HepG2 (cell line): Measurements from ENCODE around the gene RPS8. TPM values are rescaled to one million over a fixed set of nuclear protein-coding genes. Genes with fewer than 3 reads are reported as not detected.

Source experiments
- ATAC-seq: fragments of 200-7000 bp; cut with Tn5 transposase; 3 replicates; pipeline ENCODE4 v1.9.1; 2020; ENCODE audit warnings: mild to moderate bottlenecking, moderate library complexity
- BruUV-seq: library from RNA; stranded (reverse); fragments of 400-500 nt; replicated peaks from 2 replicates; lab custom pipeline; 2021; lab: Mats Ljungman, UMichigan
- CTCF ChIA-PET: fragments of 300-600 bp; formaldehyde crosslinking; extraction: SDS; loops from one replicate; lab custom pipeline; 2021; ENCODE audit warnings: low total read pairs, inconsistent platforms, low intra/inter-chr PET ratio; lab: Yijun Ruan, JAX
- POLR2A ChIA-PET: fragments of 350-600 bp; sonication (Branson Sonifier 250); formaldehyde crosslinking; loops from one replicate; lab custom pipeline; 2020; ENCODE audit warnings: antibody characterized with exemption, inconsistent platforms; lab: Yijun Ruan, JAX
- DNase-seq: peaks from one replicate; pipeline ENCODE4 v3.0.0-alpha.2; 2015; ENCODE audit warnings: low spot score
- FAIRE-seq: peaks from 3 replicates; lab custom pipeline; 2011; peaks lifted over from hg19 to GRCh38; lab: Jason Lieb, UNC
- H2AFZ ChIP-seq: one replicate; pipeline ENCODE4 v1.6.1; 2011; ENCODE audit warnings: low read length, inconsistent platforms
- H3K27ac ChIP-seq: fragments of 300-600 bp; 3 replicates; pipeline ENCODE4 v1.8.0; 2011; ENCODE audit warnings: mixed run types, mild to moderate bottlenecking, mixed read lengths, low read length, inconsistent platforms; ENCODE audit not compliant: insufficient read depth; ENCODE audit errors: extremely low read length
- H3K27me3 ChIP-seq, 2 experiments: fragments of 200-600 bp in 1 of 2; 2 replicates in 1 of 2; 3 replicates in 1 of 2; pipeline versions ENCODE4 v1.6.0 to v1.8.0; 2011; ENCODE audit warnings: low read length in 2 of 2, mild to moderate bottlenecking in 2 of 2, moderate library complexity in 2 of 2, inconsistent platforms in 1 of 2; ENCODE audit not compliant: insufficient read depth in 2 of 2, control insufficient read depth in 1 of 2
- H3K36me3 ChIP-seq, 2 experiments: fragments of 200-600 bp in 1 of 2; replicated peaks in 1 of 2; 2 replicates in 1 of 2; 3 replicates in 1 of 2; pipeline versions ENCODE4 v1.5.1 to v1.8.0; 2011; ENCODE audit warnings: low read length in 2 of 2, inconsistent platforms in 1 of 2; ENCODE audit not compliant: insufficient read depth in 2 of 2, control insufficient read depth in 1 of 2
- H3K4me1 ChIP-seq: 2 replicates; pipeline ENCODE4 v1.5.1; 2012; ENCODE audit warnings: low read length, inconsistent platforms; ENCODE audit not compliant: insufficient read depth
- H3K4me2 ChIP-seq: 2 replicates; pipeline ENCODE4 v1.6.0; 2011; ENCODE audit warnings: low read depth, low read length, inconsistent platforms
- H3K4me3 ChIP-seq, 3 experiments: fragments of 200-600 bp in 1 of 3; sonication (generic), shearing (Covaris generic) in 1 of 3; replicated peaks in 1 of 3; 2 replicates each; pipeline ENCODE4 v1.5.1; 2011 to 2016; ENCODE audit warnings: low read length in 3 of 3, inconsistent platforms in 2 of 3, low read depth in 2 of 3, mild to moderate bottlenecking in 2 of 3, control low read depth in 1 of 3, mixed read lengths in 1 of 3; ENCODE audit not compliant: insufficient read depth in 1 of 3
- H3K79me2 ChIP-seq: one replicate; pipeline ENCODE4 v1.6.1; 2011; ENCODE audit warnings: low read length, inconsistent platforms; ENCODE audit not compliant: insufficient read depth
- H3K9ac ChIP-seq: 2 replicates; pipeline ENCODE4 v1.6.0; 2011; ENCODE audit warnings: mild to moderate bottlenecking, low read depth, low read length, inconsistent platforms; ENCODE audit not compliant: insufficient read depth
- H3K9me3 ChIP-seq: 2 replicates; pipeline ENCODE4 v1.5.1; 2012; ENCODE audit warnings: mild to moderate bottlenecking, low read length
- H4K20me1 ChIP-seq: 2 replicates; pipeline ENCODE4 v1.6.0; 2011; ENCODE audit warnings: inconsistent platforms, mild to moderate bottlenecking, low read length, moderate library complexity; ENCODE audit not compliant: insufficient read depth
- HOXD1 ChIP-seq: sonication (generic); formaldehyde crosslinking; IDR thresholded peaks from 2 replicates; pipeline ENCODE4 v1.5.0; 2020; ENCODE audit warnings: missing genetic modification reagents
- JDP2 ChIP-seq: sonication (generic); formaldehyde crosslinking; IDR thresholded peaks from 2 replicates; pipeline ENCODE4 v1.8.1; 2022; ENCODE audit warnings: missing genetic modification reagents, borderline replicate concordance
- PAF1 ChIP-seq: IDR thresholded peaks from 2 replicates; pipeline ENCODE4 v1.6.1; 2016; ENCODE audit warnings: missing genetic modification reagents, missing compliant biosample characterization
- POLR2A ChIP-seq, 2 experiments: IDR thresholded peaks; 2 replicates each; pipeline ENCODE4 v1.6.1; 2011; ENCODE audit warnings: low read depth in 2 of 2, low read length in 2 of 2, mild to moderate bottlenecking in 1 of 2, moderate library complexity in 1 of 2; ENCODE audit not compliant: insufficient read depth in 1 of 2
- RBFOX2 ChIP-seq: fragments of 200-400 bp; formaldehyde crosslinking; IDR thresholded peaks from 2 replicates; pipeline ENCODE4 v1.6.1; 2017; ENCODE audit warnings: low read depth, mild to moderate bottlenecking, low read length
- SRSF9 ChIP-seq: fragments of 200-400 bp; formaldehyde crosslinking; IDR thresholded peaks from 2 replicates; pipeline ENCODE4 v1.6.1; 2018; ENCODE audit warnings: borderline replicate concordance, mild to moderate bottlenecking, low read depth, low read length; ENCODE audit not compliant: insufficient read depth, poor library complexity, severe bottlenecking
- SSRP1 ChIP-seq: IDR thresholded peaks from 2 replicates; pipeline ENCODE4 v1.6.1; 2016; ENCODE audit warnings: control low read depth
- WGBS: methylation state at CpG from one replicate; pipeline ENCODE4 v1.1.6; 2017; ENCODE audit warnings: low lambda C conversion rate; 5-methylcytosine and 5-hydroxymethylcytosine counted together
- in situ Hi-C: cut with HindIII; loops from 2 replicates; pipeline ENCODE4 v1.10.0; 2017; ENCODE audit warnings: low pct_unique_long_range_greater_than_20kb; ENCODE audit not compliant: extremely low pct_ligation_motif_present
- intact Hi-C: fragments of 100-400 bp; cut with micrococcal nuclease; formaldehyde crosslinking; loops from one replicate; pipeline ENCODE4 v1.10.0; 2022; ENCODE audit not compliant: unreplicated experiment
- polyA plus RNA-seq, 8 experiments: library from polyadenylated mRNA; depleted of rRNA in 3 of 8; stranded (reverse) in 7 of 8; unstranded in 1 of 8; fragments of >200 nt; fragmentation: Illumina TruSeq in 4 of 8; extraction: Trizol in 4 of 8; gene quantifications; 2 replicates each; pipeline versions ENCODE4 v1.2.1 to v1.2.3, GENCODE V29; 2011 to 2016; ENCODE audit warnings: low read depth in 4 of 8, missing spikeins in 1 of 8, mixed read lengths in 1 of 8; ENCODE audit not compliant: insufficient read depth in 1 of 8
- total RNA-seq, 5 experiments: library from RNA; depleted of rRNA; stranded (reverse); fragments of >200 nt; fragmentation: Illumina TruSeq; extraction: Trizol; gene quantifications; 2 replicates each; pipeline ENCODE4 v1.2.3, GENCODE V29; 2016; ENCODE audit warnings: low read depth in 1 of 5
- TF ChIP-seq, protein P1 (sequence below): sonication (generic); formaldehyde crosslinking; conservative IDR thresholded peaks from 2 replicates; pipeline ENCODE4 v1.5.0; 2020; ENCODE audit warnings: missing genetic modification reagents
- TF ChIP-seq, protein P2 (sequence below): sonication (generic); formaldehyde crosslinking; IDR thresholded peaks from 2 replicates; pipeline ENCODE4 v1.4.0; 2020; ENCODE audit warnings: mild to moderate bottlenecking, low read depth, missing genetic modification reagents

RPS8 gene
- total and polyA plus RNA-seq, 2 of the 13 experiments (the other 11 are each of a cell fraction or from before 2014, with no cell fraction given), result 2,628 to 2,822 TPM

DNA sequence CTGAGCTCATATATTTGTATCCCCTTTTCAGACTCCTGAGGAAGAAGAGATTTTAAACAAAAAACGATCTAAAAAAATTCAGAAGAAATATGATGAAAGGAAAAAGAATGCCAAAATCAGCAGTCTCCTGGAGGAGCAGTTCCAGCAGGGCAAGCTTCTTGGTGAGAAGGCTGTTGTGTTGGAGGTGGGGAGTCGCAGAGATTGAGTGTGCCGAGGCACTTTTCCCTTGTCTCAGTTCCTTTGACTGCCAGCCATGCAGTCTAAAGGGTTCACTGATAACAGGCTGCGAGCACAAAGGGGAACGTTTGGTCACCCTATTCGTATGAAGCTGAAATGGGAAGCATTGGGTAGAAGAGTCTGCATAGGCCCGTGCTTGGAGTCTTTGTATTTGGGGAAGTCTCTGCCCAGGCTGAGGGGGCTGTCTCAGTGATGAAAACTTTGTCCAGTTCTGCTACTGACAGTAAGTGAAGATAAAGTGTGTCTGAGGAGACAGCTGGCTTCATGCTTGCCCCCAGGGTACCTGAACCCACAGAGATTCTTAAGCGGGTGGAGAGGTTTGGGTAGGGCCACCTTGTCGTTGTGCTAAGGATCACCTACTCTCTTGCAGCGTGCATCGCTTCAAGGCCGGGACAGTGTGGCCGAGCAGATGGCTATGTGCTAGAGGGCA, 2.8 kb downstream of the RPS8 start (continued):
- TF ChIP-seq, protein P1, sequence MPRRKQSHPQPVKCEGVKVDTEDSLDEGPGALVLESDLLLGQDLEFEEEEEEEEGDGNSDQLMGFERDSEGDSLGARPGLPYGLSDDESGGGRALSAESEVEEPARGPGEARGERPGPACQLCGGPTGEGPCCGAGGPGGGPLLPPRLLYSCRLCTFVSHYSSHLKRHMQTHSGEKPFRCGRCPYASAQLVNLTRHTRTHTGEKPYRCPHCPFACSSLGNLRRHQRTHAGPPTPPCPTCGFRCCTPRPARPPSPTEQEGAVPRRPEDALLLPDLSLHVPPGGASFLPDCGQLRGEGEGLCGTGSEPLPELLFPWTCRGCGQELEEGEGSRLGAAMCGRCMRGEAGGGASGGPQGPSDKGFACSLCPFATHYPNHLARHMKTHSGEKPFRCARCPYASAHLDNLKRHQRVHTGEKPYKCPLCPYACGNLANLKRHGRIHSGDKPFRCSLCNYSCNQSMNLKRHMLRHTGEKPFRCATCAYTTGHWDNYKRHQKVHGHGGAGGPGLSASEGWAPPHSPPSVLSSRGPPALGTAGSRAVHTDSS (CRISPR knock-in tag), result no peak
- TF ChIP-seq SRSF9, result no peak
- TF ChIP-seq RBFOX2, result no peak
- no peak for TF ChIP-seq HOXD1 (CRISPR knock-in tag)
- 0 out of 2 replicates have a peak, but pooled peaks have one; percentile 48 for TF ChIP-seq SSRP1

DNA sequence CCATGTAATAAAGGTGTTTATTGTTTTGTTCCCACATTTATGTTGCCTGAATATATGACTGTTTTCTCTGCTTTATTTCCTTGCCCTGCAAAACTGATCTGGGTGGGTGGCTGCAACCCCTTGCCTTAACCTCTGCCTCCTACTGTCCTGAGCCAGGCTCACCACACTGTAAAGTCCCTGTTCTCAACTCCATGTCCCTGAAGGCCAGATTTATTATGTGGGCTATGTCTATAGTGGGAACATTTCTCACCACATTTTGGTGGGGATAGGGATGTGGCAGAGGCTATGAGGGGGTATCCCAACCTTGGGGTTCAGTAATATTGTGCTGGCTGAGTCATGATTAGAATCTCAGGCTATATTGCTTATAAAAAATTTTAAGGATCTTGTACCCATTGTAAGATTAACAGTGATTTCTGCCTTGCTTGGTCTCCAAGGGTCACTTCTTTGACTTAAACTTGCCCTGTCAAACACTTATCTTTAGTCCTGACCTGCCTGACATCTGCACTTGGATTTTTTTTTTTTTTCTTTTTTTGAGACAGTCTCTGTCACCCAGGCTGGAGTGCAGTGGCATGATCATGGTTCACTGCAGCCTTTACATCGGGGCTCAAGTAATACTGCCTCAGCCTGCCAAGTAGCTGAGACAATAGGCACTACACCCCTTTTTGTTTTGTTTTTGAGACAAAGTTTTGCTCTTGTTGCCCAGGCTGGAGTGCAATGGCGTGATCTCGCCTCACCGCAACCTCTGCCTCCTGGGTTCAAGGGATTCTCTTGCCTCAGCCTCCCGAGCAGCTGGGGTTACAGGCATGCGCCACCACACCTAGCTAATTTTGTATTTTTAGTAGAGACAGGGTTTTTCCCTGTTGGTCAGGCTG, 3.6 kb downstream of the RPS8 start:
- POLR2A ChIA-PET, result interaction anchor here (1.2 to 2.5 kb wide), 5 partner anchors 10 to 48 kb away, joined by 3 to 14 read pairs (median 6); partner anchors contain the start of genes PLK3 and RNU5D-1
- FAIRE-seq (no peak), ATAC-seq (no peak), DNase-seq (no peak)
- H2AFZ ChIP-seq, result no peak overlapping the region
- 98% methylated on average over 6 of the region's 6 CpGs for WGBS
- peaks cover 44% of the 10 kb centered on the region for H3K4me1 ChIP-seq
- in situ Hi-C loops, result no loop called here
- peaks cover 35% of the 10 kb centered on the region for H3K79me2 ChIP-seq
- CTCF ChIA-PET, result no interaction called here
- peaks cover 12 to 24% of the 10 kb centered on the region in 2 experiments for H3K36me3 ChIP-seq
- peaks cover 36% of the 10 kb centered on the region for H4K20me1 ChIP-seq
- no peak overlapping the region for H3K9ac ChIP-seq
- H3K4me2 ChIP-seq, result no peak overlapping the region
- peak overlapping the region; percentile 9 for H3K27ac ChIP-seq
- no peaks in the 10 kb centered on the region for H3K9me3 ChIP-seq
- TF ChIP-seq, protein P2, sequence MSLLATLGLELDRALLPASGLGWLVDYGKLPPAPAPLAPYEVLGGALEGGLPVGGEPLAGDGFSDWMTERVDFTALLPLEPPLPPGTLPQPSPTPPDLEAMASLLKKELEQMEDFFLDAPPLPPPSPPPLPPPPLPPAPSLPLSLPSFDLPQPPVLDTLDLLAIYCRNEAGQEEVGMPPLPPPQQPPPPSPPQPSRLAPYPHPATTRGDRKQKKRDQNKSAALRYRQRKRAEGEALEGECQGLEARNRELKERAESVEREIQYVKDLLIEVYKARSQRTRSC (CRISPR knock-in tag), result no peak
- TF ChIP-seq POLR2A (IDR thresholded peaks at IDR 0.05; ENCODE audit: insufficient read depth in 1 of 2, low read depth in 2 of 2, low read length in 2 of 2), result peak; percentile 17 to 39; a peak in 3 of 4 replicates
- no peak for TF ChIP-seq JDP2 (CRISPR knock-in tag)
- TF ChIP-seq RBFOX2, result peak; percentile 65
- 0 out of 2 replicates have a peak, but pooled peaks have one; percentile 68 for TF ChIP-seq PAF1 (CRISPR knock-in tag)
- TF ChIP-seq, all 625 proteins: peak for 3
- intact Hi-C loops, result no loop called here
- peak overlapping the region in 1 of 3 experiments; percentile 3; a peak in 1 of 6 replicates for H3K4me3 ChIP-seq
- no TSS peak for BruUV-seq
- H3K27me3 ChIP-seq, result no peaks in the 10 kb centered on the region; a peak in 1 of 5 replicates
